ENCODE results near the gene HTRA3.

DNA sequence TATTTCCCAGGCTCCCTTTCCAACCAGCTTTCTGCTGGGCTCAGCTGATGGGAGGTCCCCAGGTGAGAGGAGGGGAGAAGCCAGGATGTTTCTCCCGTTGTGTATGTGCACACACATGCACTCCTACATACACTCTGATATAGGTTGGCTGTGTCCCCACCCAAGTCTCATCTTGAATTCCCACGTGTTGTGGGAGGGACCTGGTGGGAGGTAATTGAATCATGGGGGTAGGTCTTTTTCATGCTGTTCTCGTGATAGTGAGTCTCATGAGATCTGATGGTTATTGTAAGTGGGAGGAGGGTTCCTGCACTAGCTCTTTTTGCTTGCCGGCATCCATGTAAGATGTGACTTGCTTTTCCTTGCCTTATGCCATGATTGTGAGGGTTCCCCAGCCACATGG, 11.7 kb upstream of the HTRA3 start:
- TF ChIP-seq, protein P1, sequence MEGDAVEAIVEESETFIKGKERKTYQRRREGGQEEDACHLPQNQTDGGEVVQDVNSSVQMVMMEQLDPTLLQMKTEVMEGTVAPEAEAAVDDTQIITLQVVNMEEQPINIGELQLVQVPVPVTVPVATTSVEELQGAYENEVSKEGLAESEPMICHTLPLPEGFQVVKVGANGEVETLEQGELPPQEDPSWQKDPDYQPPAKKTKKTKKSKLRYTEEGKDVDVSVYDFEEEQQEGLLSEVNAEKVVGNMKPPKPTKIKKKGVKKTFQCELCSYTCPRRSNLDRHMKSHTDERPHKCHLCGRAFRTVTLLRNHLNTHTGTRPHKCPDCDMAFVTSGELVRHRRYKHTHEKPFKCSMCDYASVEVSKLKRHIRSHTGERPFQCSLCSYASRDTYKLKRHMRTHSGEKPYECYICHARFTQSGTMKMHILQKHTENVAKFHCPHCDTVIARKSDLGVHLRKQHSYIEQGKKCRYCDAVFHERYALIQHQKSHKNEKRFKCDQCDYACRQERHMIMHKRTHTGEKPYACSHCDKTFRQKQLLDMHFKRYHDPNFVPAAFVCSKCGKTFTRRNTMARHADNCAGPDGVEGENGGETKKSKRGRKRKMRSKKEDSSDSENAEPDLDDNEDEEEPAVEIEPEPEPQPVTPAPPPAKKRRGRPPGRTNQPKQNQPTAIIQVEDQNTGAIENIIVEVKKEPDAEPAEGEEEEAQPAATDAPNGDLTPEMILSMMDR (IDR thresholded peaks at IDR 0.05 in 8 of 11, conservative IDR thresholded peaks at IDR 0.05 in 3 of 11): no peak
- TF ChIP-seq POLR2AphosphoS5 (IDR thresholded peaks at IDR 0.05): no peak
